NCI-H2227 treated with DMSO at 0.1 percent for 48 hours (cell line): Measurements from ENCODE around the gene SLC12A4.

Source experiments
- DNase-seq: peaks from one replicate; lab custom pipeline; 2025; lab: John Stamatoyannopoulos, UW

Gene SLC12A4

GRCh38 chr16:67963292-67963661, 5.2 kb downstream of the SLC12A4 start:
- no peak for DNase-seq

- DNase-seq, result no peak
Measured at GRCh38 chr16:67962135-67962534, 6.3 kb downstream of the SLC12A4 start.

DNA sequence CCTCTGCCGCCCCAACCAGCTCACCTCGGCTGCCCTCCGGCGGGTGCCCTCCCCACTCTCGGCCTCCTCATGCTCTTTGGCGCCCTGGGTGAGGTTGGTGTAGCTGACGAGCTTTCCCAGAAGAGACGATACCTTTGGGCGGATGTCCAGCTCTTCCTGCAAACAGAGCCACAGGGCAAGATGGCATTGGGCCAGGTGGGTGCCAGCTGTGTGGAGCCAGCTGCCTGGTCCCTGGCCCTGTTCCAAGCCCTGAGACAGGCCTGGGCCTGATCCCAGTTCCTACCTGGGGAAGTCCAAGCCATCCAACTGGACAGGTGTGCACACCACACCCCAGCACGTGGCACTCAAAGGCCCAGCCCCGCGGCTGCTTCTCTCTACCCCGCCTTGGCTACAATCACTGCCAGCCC, 6.9 kb downstream of the SLC12A4 start:
- DNase-seq, result no peak

DNA sequence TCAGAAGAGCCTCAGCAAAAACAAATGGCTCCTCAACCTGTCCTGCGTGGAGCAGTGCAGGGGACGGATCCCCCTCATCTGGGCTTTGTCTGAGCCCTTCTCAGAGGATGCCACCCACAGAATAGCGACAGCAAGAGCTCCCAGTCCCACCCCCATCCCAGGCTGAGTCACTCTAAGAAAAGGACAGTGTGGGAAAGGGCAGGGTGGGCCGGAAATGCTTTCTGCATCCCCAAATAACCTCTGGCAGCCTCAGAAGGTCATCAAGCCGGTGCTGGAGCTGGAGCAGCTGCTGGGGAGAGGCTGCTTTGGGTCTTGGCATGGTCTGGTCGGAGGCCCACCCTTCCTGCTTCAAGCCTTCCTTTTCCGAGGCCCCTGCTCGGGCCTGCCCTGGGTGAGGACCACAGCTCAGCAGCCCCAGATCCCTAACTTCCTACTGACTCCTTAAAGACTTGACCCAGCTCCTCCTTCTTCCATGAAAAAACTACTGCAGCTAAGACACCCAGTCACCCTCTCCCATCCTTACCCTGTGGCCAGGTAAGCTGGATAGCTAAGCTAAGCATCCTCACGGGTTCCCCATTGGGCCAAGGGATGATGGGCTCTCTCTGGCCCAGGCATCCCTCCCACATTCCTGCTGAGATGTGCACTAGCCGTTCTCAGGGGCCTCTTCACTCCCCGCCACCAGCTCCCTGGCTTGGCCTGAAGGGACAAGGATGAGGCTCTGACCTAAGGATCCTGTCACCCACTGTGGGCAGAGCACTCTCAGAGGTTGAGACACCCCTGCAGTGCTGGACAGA, 8.7 kb downstream of the SLC12A4 start:
- no peak for DNase-seq

DNA sequence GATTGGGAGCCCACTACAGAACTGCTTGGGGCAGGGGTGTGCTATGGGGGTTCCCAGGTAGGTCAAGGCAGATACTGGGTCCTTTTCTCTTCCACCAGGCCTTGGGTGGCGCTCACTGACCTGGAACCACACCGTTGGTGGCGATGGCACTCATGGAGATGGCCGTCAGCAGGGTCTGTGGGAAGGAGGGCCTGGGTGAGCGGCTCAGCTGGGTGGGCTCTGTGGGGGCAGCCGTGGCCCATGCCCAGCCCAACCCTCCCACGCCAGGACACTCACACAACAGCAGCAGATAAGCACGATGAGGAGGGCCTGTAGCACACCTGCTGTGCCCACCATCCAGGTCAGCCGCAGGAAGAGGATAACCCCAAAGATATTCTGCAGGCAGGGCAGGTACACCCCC, 10.8 kb downstream of the SLC12A4 start:
- DNase-seq, result no peak

- no peak for DNase-seq
Measured at GRCh38 chr16:67954421-67955196, 13.8 kb downstream of the SLC12A4 start.

GRCh38 chr16:67953641-67954375, 14.6 kb downstream of the SLC12A4 start:
- no peak for DNase-seq

DNA sequence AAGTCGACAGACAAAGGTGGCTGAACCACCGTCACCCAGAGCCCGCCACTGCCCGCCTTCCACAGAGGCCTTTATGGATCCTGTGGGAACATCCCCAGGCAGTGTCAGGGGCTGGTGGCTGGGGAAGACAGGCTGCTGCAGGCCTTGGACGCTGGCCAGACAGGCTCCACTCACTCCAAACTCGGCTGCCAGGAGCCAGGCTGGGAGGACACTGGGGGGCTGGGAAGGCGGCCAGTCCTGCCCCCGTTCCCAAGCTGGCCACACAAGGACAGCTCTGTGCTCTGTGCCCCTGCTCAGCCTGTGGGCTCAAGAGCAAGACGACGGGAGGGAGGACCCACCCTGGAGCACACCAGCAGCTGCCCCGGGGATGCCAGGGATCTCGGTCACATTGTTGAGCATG, 17.0 kb downstream of the SLC12A4 start:
- DNase-seq, result no peak

DNA sequence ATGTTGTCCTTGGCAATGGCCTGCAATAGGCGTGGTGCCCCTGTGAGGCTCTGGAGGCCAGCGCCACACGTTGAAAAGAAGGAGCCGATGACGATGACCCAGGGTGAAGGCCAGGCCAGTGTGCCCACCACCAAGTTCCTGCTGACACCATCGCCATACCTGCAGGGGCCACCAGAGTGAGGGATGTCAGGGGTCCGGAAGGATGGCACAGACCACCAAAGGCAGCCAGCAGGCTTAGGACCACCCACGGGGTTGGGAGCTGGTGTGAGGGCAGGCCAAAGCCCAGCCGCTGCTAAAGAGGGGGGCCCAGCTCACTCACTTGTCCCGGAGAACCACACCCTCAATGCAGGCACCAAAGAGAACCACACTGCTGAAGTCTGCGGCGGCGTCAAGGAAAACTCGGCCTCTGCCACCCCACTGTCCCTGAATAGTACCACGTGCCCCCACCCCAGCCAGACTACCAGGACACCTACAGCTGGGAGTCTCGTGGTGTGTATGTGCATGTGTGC, 18.0 kb downstream of the SLC12A4 start:
- no peak for DNase-seq

- DNase-seq, result no peak
Measured at GRCh38 chr16:67949645-67950044, 18.8 kb downstream of the SLC12A4 start.

GRCh38 chr16:67948015-67948414, 20.4 kb downstream of the SLC12A4 start:
- no peak for DNase-seq

- DNase-seq, result no peak
Measured at GRCh38 chr16:67946966-67947558, 21.4 kb downstream of the SLC12A4 start.

GRCh38 chr16:67946128-67946569, 22.3 kb downstream of the SLC12A4 start:
- no peak for DNase-seq

GRCh38 chr16:67945392-67945933, 23.0 kb downstream of the SLC12A4 start:
- no peak for DNase-seq

- no peak for DNase-seq
Measured at GRCh38 chr16:67944690-67945391, 23.6 kb downstream of the SLC12A4 start.

- no peak for DNase-seq
Measured at GRCh38 chr16:67943619-67944504, 24.6 kb downstream of the SLC12A4 start, which contains the start of gene LCAT. TSS of gene LCAT (minus strand) at chr16:67944120. CDS start at chr16:67944101, 19 bp downstream.

DNA sequence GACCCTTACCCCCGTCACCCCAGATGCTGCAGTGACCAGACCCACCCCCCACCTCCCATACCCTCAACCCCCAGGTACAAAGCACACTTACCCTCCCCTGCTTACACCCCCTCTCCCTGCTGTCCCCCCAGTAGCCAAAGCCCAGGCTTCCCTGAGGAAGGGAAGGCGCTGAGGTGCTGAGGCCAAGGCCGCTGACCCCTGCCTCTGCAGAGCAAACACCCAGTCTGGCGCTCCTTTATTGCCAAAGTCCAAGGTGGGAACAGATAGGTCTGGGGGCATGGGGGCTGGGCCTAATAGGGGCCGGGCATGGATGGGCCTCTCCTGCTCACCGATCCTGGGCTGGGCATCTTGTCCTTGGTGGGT, 25.2 kb downstream of the SLC12A4 start:
- DNase-seq, result no peak

DNA sequence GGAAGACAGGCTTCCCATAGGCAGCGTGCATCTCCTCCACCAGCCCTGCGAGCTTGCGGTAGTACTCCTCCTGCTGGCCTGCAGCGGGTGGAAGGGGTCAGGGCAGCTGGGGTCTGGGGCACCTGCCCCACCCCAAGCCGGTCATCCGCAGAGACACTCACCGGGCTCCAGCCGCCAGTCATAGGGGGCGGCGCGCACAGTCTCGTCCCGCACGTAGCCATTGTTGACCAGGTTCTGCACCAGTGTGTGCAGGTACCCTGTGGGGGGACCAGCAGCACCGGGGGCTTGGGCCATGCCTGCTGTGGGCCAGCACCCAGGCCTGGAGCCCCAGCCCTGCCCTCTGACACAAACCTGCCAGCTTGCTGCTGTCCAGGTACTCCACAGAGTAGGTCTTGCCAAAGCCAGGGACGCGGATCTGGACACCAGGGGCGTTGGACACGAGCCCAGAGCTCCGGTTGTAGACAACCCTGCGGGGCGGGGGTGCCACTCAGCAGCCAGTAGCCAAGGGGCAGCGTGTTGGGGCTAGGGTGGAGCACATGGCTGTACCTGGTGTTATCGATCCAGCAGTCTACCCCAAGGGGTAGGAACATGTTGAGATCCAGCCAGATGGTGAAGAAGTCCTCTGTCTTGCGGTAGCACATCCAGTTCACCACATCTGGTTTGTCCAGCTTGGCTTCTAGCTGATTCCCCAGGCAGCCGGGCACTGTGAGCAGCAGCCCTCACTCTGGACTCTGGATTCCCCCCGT, 25.8 kb downstream of the SLC12A4 start:
- no peak for DNase-seq

DNA sequence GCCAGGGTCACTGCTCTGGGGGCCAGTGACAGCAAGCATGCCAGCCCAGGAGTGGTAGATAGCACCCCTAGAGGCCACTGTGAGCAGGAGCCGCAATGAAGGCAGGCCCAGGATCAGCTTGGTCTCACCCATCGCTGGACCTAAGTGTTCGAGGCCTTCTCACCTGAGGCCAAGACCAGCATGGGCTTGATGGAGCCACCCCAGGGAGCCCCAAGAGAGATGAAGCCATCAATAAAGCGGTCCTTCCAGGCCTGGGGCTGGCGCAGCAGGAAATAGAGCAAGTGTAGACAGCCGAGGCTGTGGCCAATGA, 26.3 kb downstream of the SLC12A4 start:
- DNase-seq, result no peak
